Prostate gland (tissue), 2 donors: ENCODE measurements around the gene UCN2.
"Not testable (repeated sequence)": the region's sequence is repeated elsewhere in the genome, so short reads cannot be mapped to it uniquely, and the experiment has no call there.

Experiments
- POLR2A ChIP-seq: fragments of 450-650 bp; IDR thresholded peaks from one replicate; pipeline ENCODE4 v1.6.1; 2016; ENCODE audit warnings: antibody characterized with exemption, mild to moderate bottlenecking
- POLR2AphosphoS5 ChIP-seq: sonication (generic); formaldehyde crosslinking; IDR thresholded peaks from one replicate; pipeline ENCODE4 v1.6.1; 2017; ENCODE audit warnings: antibody characterized with exemption
- TF ChIP-seq, protein P1 (sequence below), 4 experiments: fragments of 200-600 bp in 2 of 4; fragments of 450-650 bp in 2 of 4; sonication (generic) in 2 of 4; IDR thresholded peaks; 1 replicate in 3 of 4; 2 replicates in 1 of 4; pipeline ENCODE4 v1.5.1; 2016 to 2019; ENCODE audit warnings: antibody characterized with exemption in 4 of 4, mild to moderate bottlenecking in 2 of 4, moderate library complexity in 2 of 4

DNA sequence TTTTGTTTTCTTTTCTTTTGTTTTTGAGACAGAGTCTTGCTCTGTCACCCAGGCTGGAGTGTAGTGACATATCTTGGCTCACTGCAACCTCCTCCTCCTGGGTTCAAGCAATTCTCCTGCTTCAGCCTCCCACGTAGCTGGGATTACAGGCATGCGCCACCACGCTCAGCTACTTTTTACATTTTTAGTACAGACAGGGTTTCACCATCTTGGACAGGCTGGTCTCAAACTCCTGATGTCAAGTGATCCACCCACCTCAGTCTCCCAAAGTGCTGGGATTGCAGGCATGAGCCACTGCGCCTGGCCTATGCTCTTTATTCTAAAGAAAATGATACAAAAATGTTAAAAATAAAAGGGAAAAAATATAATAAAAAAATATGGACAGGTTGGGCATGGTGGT is 32.9 kb downstream of the UCN2 start:
- TF ChIP-seq, protein P1, sequence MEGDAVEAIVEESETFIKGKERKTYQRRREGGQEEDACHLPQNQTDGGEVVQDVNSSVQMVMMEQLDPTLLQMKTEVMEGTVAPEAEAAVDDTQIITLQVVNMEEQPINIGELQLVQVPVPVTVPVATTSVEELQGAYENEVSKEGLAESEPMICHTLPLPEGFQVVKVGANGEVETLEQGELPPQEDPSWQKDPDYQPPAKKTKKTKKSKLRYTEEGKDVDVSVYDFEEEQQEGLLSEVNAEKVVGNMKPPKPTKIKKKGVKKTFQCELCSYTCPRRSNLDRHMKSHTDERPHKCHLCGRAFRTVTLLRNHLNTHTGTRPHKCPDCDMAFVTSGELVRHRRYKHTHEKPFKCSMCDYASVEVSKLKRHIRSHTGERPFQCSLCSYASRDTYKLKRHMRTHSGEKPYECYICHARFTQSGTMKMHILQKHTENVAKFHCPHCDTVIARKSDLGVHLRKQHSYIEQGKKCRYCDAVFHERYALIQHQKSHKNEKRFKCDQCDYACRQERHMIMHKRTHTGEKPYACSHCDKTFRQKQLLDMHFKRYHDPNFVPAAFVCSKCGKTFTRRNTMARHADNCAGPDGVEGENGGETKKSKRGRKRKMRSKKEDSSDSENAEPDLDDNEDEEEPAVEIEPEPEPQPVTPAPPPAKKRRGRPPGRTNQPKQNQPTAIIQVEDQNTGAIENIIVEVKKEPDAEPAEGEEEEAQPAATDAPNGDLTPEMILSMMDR (IDR thresholded peaks at IDR 0.05) = not testable (repeated sequence)
- TF ChIP-seq POLR2AphosphoS5, POLR2A: not testable (repeated sequence)
